ENCODE data around the gene ITGAE. TPM values are rescaled to one million over a fixed set of nuclear protein-coding genes. Genes with fewer than 3 reads are reported as not detected.

Gene ITGAE
- total RNA-seq, 2 donors from 2014 or later, result 21.8 to 34.3 TPM

- Mint-ChIP-seq H3K4me3 (no peak overlapping the region), H3K27ac (peak overlapping the region; percentile 24), H3K4me1 (no peaks in the 10 kb centered on the region), H3K27me3 (ENCODE audit: insufficient read depth) (no peaks in the 10 kb centered on the region), H3K9me3 (no peaks in the 10 kb centered on the region), H3K36me3 (ENCODE audit: low read depth) (peaks cover 62% of the 10 kb centered on the region)
- H3K4me1 ChIP-seq (ENCODE audit: control insufficient read depth, insufficient read depth, low read length), result no peaks in the 10 kb centered on the region
- H3K9ac ChIP-seq (ENCODE audit: extremely low read depth, low read length, poor library complexity, severe bottlenecking), result no peak overlapping the region
- no peak overlapping the region for H3K27ac ChIP-seq (ENCODE audit: low read depth, low read length)
- no peak overlapping the region for H3K4me3 ChIP-seq (ENCODE audit: low read length)
- TF ChIP-seq CTCF (conservative IDR thresholded peaks at IDR 0.05), result no peak
- peaks cover 71% of the 10 kb centered on the region for H3K36me3 ChIP-seq (ENCODE audit: control insufficient read depth, insufficient read depth, low read length)
- WGBS, 2 experiments (ENCODE audit: insufficient coverage in 1 of 2, insufficient read length in 1 of 2), result 96 to 98% methylated on average over 7 of the region's 7 CpGs
- DNase-seq, result no peak
- H3K9me3 ChIP-seq (ENCODE audit: control insufficient read depth, low read length), result no peaks in the 10 kb centered on the region
- H3K27me3 ChIP-seq (ENCODE audit: control insufficient read depth, insufficient read depth, low read length, poor library complexity, severe bottlenecking), result no peaks in the 10 kb centered on the region
These were observed 27.3 kb upstream of the ITGAE start for GRCh38 chr17:3828151-3828851.

- Mint-ChIP-seq H3K4me1 (no peaks in the 10 kb centered on the region), H3K4me3 (no peak overlapping the region), H3K27ac (no peak overlapping the region), H3K9me3 (no peaks in the 10 kb centered on the region), H3K27me3 (ENCODE audit: insufficient read depth) (no peaks in the 10 kb centered on the region), H3K36me3 (ENCODE audit: low read depth) (peaks cover 66% of the 10 kb centered on the region)
- Histone ChIP-seq H3K27ac (ENCODE audit: low read depth, low read length) (no peak overlapping the region), H3K9me3 (ENCODE audit: control insufficient read depth, low read length) (no peaks in the 10 kb centered on the region), H3K36me3 (ENCODE audit: control insufficient read depth, insufficient read depth, low read length) (peaks cover 72% of the 10 kb centered on the region), H3K27me3 (ENCODE audit: control insufficient read depth, insufficient read depth, low read length, poor library complexity, severe bottlenecking) (no peaks in the 10 kb centered on the region), H3K4me1 (ENCODE audit: control insufficient read depth, insufficient read depth, low read length) (no peaks in the 10 kb centered on the region), H3K4me3 (ENCODE audit: low read length) (no peak overlapping the region), H3K9ac (ENCODE audit: extremely low read depth, low read length, poor library complexity, severe bottlenecking) (no peak overlapping the region)
- WGBS, 2 experiments (ENCODE audit: insufficient coverage in 1 of 2, insufficient read length in 1 of 2), result 71 to 83% methylated on average over 4 to 6 of the region's 6 CpGs
- peak; percentile 94 for DNase-seq
- peak; percentile 88 for TF ChIP-seq CTCF (conservative IDR thresholded peaks at IDR 0.05)
These were observed 26.3 kb upstream of the ITGAE start for GRCh38 chr17:3827124-3827773.

- Mint-ChIP-seq H3K9me3 (no peaks in the 10 kb centered on the region), H3K4me3 (no peak overlapping the region), H3K27me3 (ENCODE audit: insufficient read depth) (no peaks in the 10 kb centered on the region), H3K27ac (no peak overlapping the region), H3K4me1 (no peaks in the 10 kb centered on the region), H3K36me3 (ENCODE audit: low read depth) (peaks cover 74% of the 10 kb centered on the region)
- DNase-seq, result no peak
- no peaks in the 10 kb centered on the region for H3K9me3 ChIP-seq (ENCODE audit: control insufficient read depth, low read length)
- no peaks in the 10 kb centered on the region for H3K4me1 ChIP-seq (ENCODE audit: control insufficient read depth, insufficient read depth, low read length)
- no peak overlapping the region for H3K9ac ChIP-seq (ENCODE audit: extremely low read depth, low read length, poor library complexity, severe bottlenecking)
- no peaks in the 10 kb centered on the region for H3K27me3 ChIP-seq (ENCODE audit: control insufficient read depth, insufficient read depth, low read length, poor library complexity, severe bottlenecking)
- no peak overlapping the region for H3K4me3 ChIP-seq (ENCODE audit: low read length)
- no peak overlapping the region for H3K27ac ChIP-seq (ENCODE audit: low read depth, low read length)
- TF ChIP-seq CTCF (conservative IDR thresholded peaks at IDR 0.05), result no peak
- peaks cover 82% of the 10 kb centered on the region for H3K36me3 ChIP-seq (ENCODE audit: control insufficient read depth, insufficient read depth, low read length)
- 97 to 98% methylated on average over 3 to 4 of the region's 4 CpGs for WGBS, 2 experiments (ENCODE audit: insufficient coverage in 1 of 2, insufficient read length in 1 of 2)
These were observed 25.2 kb upstream of the ITGAE start for GRCh38 chr17:3826191-3826590.
